Esophagus muscularis mucosa (tissue), 4 donors: ENCODE results near the gene NMRK1.

Experiments
- EP300 ChIP-seq: sonication (generic); formaldehyde crosslinking; IDR thresholded peaks from one replicate; pipeline ENCODE4 v1.6.1; 2017; ENCODE audit warnings: antibody characterized with exemption
- POLR2A ChIP-seq: fragments of 450-650 bp; IDR thresholded peaks from one replicate; pipeline ENCODE4 v1.6.1; 2017; ENCODE audit warnings: antibody characterized with exemption, moderate library complexity, mild to moderate bottlenecking, low read depth
- POLR2AphosphoS5 ChIP-seq, 2 donors: sonication (generic); formaldehyde crosslinking; IDR thresholded peaks; one replicate each; pipeline ENCODE4 v1.6.1; 2017; ENCODE audit warnings: antibody characterized with exemption in 2 of 2
- TF ChIP-seq, protein P1 (sequence below), 3 experiments: fragments of 200-600 bp in 2 of 3; fragments of 450-650 bp in 1 of 3; sonication (generic) in 2 of 3; IDR thresholded peaks; one replicate each; pipeline ENCODE4 v1.5.1; 2017 to 2019; ENCODE audit warnings: antibody characterized with exemption in 3 of 3, mild to moderate bottlenecking in 2 of 3, moderate library complexity in 1 of 3

DNA sequence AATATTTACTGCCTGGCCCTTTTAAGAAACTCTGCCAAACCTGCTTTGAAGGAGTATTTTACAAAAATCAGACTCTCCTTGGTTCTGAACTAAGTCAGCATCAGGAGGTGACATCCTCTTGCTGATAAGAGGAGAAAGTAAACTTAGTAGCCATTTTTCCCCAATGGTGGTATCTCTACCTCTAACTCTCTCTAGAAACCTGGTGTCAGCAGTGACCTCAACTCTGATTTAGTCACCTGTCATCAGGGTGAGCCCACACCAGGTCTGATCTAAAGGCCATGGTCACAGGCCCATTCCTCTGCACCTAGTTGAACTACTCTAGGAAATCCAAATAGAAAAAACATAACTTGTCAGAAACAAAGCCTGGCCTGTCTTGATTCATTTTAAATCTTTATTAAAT, 64.1 kb downstream of the NMRK1 start:
- TF ChIP-seq, protein P1, sequence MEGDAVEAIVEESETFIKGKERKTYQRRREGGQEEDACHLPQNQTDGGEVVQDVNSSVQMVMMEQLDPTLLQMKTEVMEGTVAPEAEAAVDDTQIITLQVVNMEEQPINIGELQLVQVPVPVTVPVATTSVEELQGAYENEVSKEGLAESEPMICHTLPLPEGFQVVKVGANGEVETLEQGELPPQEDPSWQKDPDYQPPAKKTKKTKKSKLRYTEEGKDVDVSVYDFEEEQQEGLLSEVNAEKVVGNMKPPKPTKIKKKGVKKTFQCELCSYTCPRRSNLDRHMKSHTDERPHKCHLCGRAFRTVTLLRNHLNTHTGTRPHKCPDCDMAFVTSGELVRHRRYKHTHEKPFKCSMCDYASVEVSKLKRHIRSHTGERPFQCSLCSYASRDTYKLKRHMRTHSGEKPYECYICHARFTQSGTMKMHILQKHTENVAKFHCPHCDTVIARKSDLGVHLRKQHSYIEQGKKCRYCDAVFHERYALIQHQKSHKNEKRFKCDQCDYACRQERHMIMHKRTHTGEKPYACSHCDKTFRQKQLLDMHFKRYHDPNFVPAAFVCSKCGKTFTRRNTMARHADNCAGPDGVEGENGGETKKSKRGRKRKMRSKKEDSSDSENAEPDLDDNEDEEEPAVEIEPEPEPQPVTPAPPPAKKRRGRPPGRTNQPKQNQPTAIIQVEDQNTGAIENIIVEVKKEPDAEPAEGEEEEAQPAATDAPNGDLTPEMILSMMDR (IDR thresholded peaks at IDR 0.05) = no peak
- TF ChIP-seq POLR2A = no peak
- no peak for TF ChIP-seq POLR2AphosphoS5 (IDR thresholded peaks at IDR 0.05)
- TF ChIP-seq EP300 = no peak
